Astrocyte of the spinal cord (primary cell): ENCODE results near the gene MBD5.
A peak's percentile ranks its signal among the peaks of the same experiment; 100 is the strongest.

Experiments
- DNase-seq: peaks from one replicate; pipeline ENCODE4 v3.0.0; 2011; ENCODE audit warnings: low read depth, low spot score
- H3K4me3 ChIP-seq: 2 replicates; pipeline ENCODE4 v1.5.1; 2011; ENCODE audit warnings: low read depth, mild to moderate bottlenecking, low read length, moderate library complexity
- CTCF ChIP-seq: IDR thresholded peaks from 2 replicates; pipeline ENCODE4 v1.5.1; 2012; ENCODE audit warnings: low read depth, mild to moderate bottlenecking, low read length, inconsistent platforms
- in situ Hi-C: cut with HindIII; loops from 2 replicates; pipeline ENCODE4 v1.10.0; 2017; ENCODE audit warnings: low sequenced_read_pairs

The MBD5 gene

GRCh38 chr2:148255929-148256328, 235.0 kb downstream of the MBD5 start:
- no peak for TF ChIP-seq CTCF
- no peak for DNase-seq
- in situ Hi-C loops = no loop called here
- no peak overlapping the region for H3K4me3 ChIP-seq

- DNase-seq = no peak
- H3K4me3 ChIP-seq = no peak overlapping the region
- in situ Hi-C loops = no loop called here
- TF ChIP-seq CTCF = no peak
Observed at GRCh38 chr2:148257276-148257675, 236.4 kb downstream of the MBD5 start.

GRCh38 chr2:148258124-148258523, 237.2 kb downstream of the MBD5 start:
- DNase-seq = no peak
- H3K4me3 ChIP-seq = no peak overlapping the region
- in situ Hi-C loops = no loop called here
- no peak for TF ChIP-seq CTCF

- in situ Hi-C loops = no loop called here
- no peak for TF ChIP-seq CTCF
- DNase-seq = peak; percentile 14
- no peak overlapping the region for H3K4me3 ChIP-seq
Observed at GRCh38 chr2:148259674-148260073, 238.8 kb downstream of the MBD5 start.

- in situ Hi-C loops = no loop called here
- TF ChIP-seq CTCF = no peak
- DNase-seq = no peak
Observed at GRCh38 chr2:148263890-148264289, 243.0 kb downstream of the MBD5 start.

GRCh38 chr2:148273158-148273691, 252.3 kb downstream of the MBD5 start:
- DNase-seq = peak; percentile 12
- TF ChIP-seq CTCF = no peak
- in situ Hi-C loops = no loop called here
- no peak overlapping the region for H3K4me3 ChIP-seq

More at GRCh38 chr2:148263890-148264289, 243.0 kb downstream of the MBD5 start:
- H3K4me3 ChIP-seq = no peak overlapping the region

GRCh38 chr2:148279216-148279615, 258.3 kb downstream of the MBD5 start:
- no peak for TF ChIP-seq CTCF
- no peak overlapping the region for H3K4me3 ChIP-seq
- in situ Hi-C loops = no loop called here
- no peak for DNase-seq
